GM23248 (cell line): ENCODE data around the gene FRAT2. TPM values are rescaled to one million over a fixed set of nuclear protein-coding genes. Genes with fewer than 3 reads are reported as not detected.

Source experiments
- DNase-seq: peaks from one replicate; pipeline ENCODE4 v3.0.0-alpha.2; 2015
- H2AFZ ChIP-seq: fragments of 200-600 bp; sonication (generic); 2 replicates; pipeline ENCODE4 v1.6.1; 2016; ENCODE audit warnings: antibody characterized with exemption
- H3F3A ChIP-seq: fragments of 200-600 bp; sonication (generic); 2 replicates; pipeline ENCODE4 v1.6.1; 2016; ENCODE audit warnings: mild to moderate bottlenecking, antibody characterized with exemption, mixed run types; ENCODE audit not compliant: insufficient read depth
- H3K27ac ChIP-seq: fragments of 200-600 bp; sonication (generic); 2 replicates; pipeline ENCODE4 v1.5.1; 2016; ENCODE audit warnings: mild to moderate bottlenecking
- H3K27me3 ChIP-seq: fragments of 200-600 bp; sonication (generic); replicated peaks from 2 replicates; pipeline ENCODE4 v1.6.1; 2016; ENCODE audit warnings: mild to moderate bottlenecking; ENCODE audit not compliant: insufficient read depth
- H3K36me3 ChIP-seq: fragments of 200-600 bp; sonication (generic); 2 replicates; pipeline ENCODE4 v1.6.1; 2016; ENCODE audit warnings: low read depth, mild to moderate bottlenecking
- H3K4me1 ChIP-seq: fragments of 200-600 bp; sonication (generic); 2 replicates; pipeline ENCODE4 v1.6.1; 2016; ENCODE audit warnings: mild to moderate bottlenecking; ENCODE audit not compliant: insufficient read depth
- H3K4me2 ChIP-seq: fragments of 200-600 bp; sonication (generic); one replicate; pipeline ENCODE4 v1.6.1; 2016; ENCODE audit warnings: mild to moderate bottlenecking; ENCODE audit not compliant: unreplicated experiment
- H3K4me3 ChIP-seq: fragments of 200-600 bp; sonication (generic); 2 replicates; pipeline ENCODE4 v1.5.1; 2016; ENCODE audit warnings: mild to moderate bottlenecking
- H3K79me2 ChIP-seq: fragments of 200-600 bp; sonication (generic); 2 replicates; pipeline ENCODE4 v1.6.1; 2016; ENCODE audit warnings: mild to moderate bottlenecking; ENCODE audit not compliant: insufficient read depth
- H3K9ac ChIP-seq: fragments of 200-600 bp; sonication (generic); 2 replicates; pipeline ENCODE4 v1.6.1; 2016; ENCODE audit warnings: mild to moderate bottlenecking
- H3K9me2 ChIP-seq: fragments of 200-600 bp; sonication (generic); 2 replicates; pipeline ENCODE4 v1.6.1; 2016; ENCODE audit warnings: mixed run types, mild to moderate bottlenecking, moderate library complexity; ENCODE audit not compliant: insufficient read depth
- H3K9me3 ChIP-seq: fragments of 200-600 bp; sonication (generic); one replicate; pipeline ENCODE4 v1.6.1; 2017; ENCODE audit warnings: low read depth
- H4K20me1 ChIP-seq: fragments of 200-600 bp; sonication (generic); 2 replicates; pipeline ENCODE4 v1.6.0; 2016; ENCODE audit not compliant: insufficient read depth
- EZH2 ChIP-seq: fragments of 200-600 bp; sonication (generic); IDR thresholded peaks from 2 replicates; pipeline ENCODE4 v1.6.1; 2018; ENCODE audit warnings: antibody characterized with exemption, mild to moderate bottlenecking; ENCODE audit not compliant: insufficient read depth, poor library complexity, severe bottlenecking
- EZH2phosphoT487 ChIP-seq: fragments of 200-600 bp; sonication (generic); IDR thresholded peaks from 2 replicates; pipeline ENCODE4 v1.6.1; 2018; ENCODE audit warnings: antibody characterized with exemption, moderate library complexity, mild to moderate bottlenecking, low read depth; ENCODE audit not compliant: insufficient read depth
- WGBS, 2 experiments: methylation state at CpG; one replicate each; pipeline ENCODE4 v1.1.6; 2015 to 2017; ENCODE audit warnings: low lambda C conversion rate in 2 of 2, low coverage in 1 of 2; ENCODE audit errors: missing lambda C conversion rate in 2 of 2; 5-methylcytosine and 5-hydroxymethylcytosine counted together
- in situ Hi-C: fragments of 300-500 bp; cut with MboI; formaldehyde crosslinking; loops from 2 replicates; pipeline ENCODE4 v1.15.0; 2020
- polyA plus RNA-seq: library from polyadenylated mRNA; unstranded; fragments of >200 nt; fragmentation: Nextera tagmentation; extraction: Ambion mirVana; gene quantifications from 2 replicates; pipeline ENCODE4 v1.2.1, GENCODE V29; 2016
- total RNA-seq: library from RNA; depleted of rRNA; stranded (reverse); fragments of >200 nt; shearing (Covaris generic); gene quantifications from 2 replicates; pipeline ENCODE4 v1.2.3, GENCODE V29; 2014

FRAT2 gene
- total and polyA plus RNA-seq, 2 experiments from 2014 or later: 1.6 to 10.3 TPM

DNA sequence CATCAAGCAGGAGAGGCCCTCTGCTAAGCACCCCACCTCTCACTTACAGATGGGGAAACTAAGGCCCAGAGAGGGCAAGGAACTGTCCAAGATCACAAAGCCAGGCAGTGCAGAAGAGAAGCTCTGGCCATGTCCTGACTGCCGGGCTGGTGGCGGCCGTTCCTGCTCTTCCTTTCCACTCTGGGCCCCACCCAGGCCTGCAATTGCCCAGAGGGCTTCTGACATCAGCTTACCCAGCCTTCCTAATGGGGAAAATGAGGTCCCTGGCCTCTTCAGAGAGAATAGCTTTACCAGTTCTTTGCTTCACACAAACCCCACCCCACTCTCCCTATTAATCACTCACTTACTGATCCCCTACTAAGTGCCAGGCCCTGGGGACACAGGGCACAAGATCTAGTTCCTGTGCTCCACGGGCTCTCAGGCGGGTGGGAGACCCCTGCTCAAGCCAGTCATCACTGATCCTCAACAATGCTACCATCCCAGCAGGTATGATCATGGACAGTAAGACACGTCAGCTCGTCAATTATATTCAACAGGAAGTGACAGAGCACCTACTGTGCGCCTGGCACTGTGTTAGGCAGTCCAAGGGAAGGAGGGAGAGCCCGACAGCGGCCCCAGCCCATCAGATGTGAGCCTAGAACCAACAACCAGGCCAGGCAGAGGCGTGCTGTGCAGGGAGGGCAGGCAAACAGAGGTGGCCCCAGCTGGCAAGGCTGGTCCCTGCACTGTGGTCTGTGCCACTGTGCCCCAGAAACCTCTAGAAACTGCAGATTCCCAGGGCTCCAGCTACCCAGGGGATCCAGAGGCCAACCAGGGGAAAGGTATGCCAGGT, 26.4 kb upstream of the FRAT2 start:
- Histone ChIP-seq H2AFZ (no peak overlapping the region), H3K4me2 (no peak overlapping the region), H3K9ac (no peak overlapping the region), H4K20me1 (no peaks in the 10 kb centered on the region), H3K9me3 (no peaks in the 10 kb centered on the region), H3K9me2 (no peaks in the 10 kb centered on the region), H3K36me3 (no peaks in the 10 kb centered on the region; the same call in 1 of the 2 replicates), H3K27me3 (no peaks in the 10 kb centered on the region), H3K4me3 (no peak overlapping the region), H3K27ac (no peak overlapping the region), H3K79me2 (no peaks in the 10 kb centered on the region), H3K4me1 (no peaks in the 10 kb centered on the region), H3F3A (no peaks in the 10 kb centered on the region)
- in situ Hi-C loops: no loop called here
- TF ChIP-seq EZH2 (no peak), EZH2phosphoT487 (no peak)
- DNase-seq: no peak
- WGBS, 2 experiments: 90 to 95% methylated on average over 11 of the region's 11 CpGs

DNA sequence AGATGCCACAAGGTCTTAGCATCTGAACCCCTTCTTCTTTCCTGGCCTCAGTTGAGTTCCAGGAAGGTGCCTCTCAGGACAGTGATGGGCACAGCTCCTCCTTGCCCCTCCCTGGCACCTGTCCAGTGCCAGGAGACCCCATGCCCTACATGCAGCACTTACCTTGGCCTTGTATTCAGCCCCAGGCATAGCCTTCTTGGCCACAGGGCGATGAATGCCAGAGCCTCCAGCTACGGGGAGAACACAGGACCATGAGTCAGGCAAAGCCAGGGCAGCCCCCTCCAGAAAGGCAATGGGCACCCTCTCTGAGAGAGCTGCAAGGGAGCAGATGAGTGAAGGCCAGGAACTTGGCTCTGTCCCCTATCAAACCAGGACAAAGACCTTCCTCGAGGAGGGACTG, 24.3 kb upstream of the FRAT2 start:
- Histone ChIP-seq H3K4me1 (no peaks in the 10 kb centered on the region), H3K9me2 (no peaks in the 10 kb centered on the region), H3F3A (no peaks in the 10 kb centered on the region), H3K9me3 (no peaks in the 10 kb centered on the region), H3K4me3 (no peak overlapping the region), H3K27me3 (no peaks in the 10 kb centered on the region), H3K36me3 (no peaks in the 10 kb centered on the region; the same call in 1 of the 2 replicates), H3K27ac (no peak overlapping the region), H2AFZ (no peak overlapping the region), H4K20me1 (no peaks in the 10 kb centered on the region), H3K79me2 (no peaks in the 10 kb centered on the region), H3K4me2 (no peak overlapping the region), H3K9ac (no peak overlapping the region)
- WGBS, 2 experiments: 78 to 84% methylated on average over 3 of the region's 3 CpGs
- no peak for DNase-seq
- in situ Hi-C loops: no loop called here
- TF ChIP-seq EZH2phosphoT487: no peak
- no peak for TF ChIP-seq EZH2

GRCh38 chr10:97358349-97358748, 23.8 kb upstream of the FRAT2 start:
- 92 to 95% methylated on average over 4 of the region's 4 CpGs for WGBS, 2 experiments
- Histone ChIP-seq H2AFZ (no peak overlapping the region), H3K9ac (no peak overlapping the region), H3K9me2 (no peaks in the 10 kb centered on the region), H3K27ac (no peak overlapping the region), H3K27me3 (no peaks in the 10 kb centered on the region), H3K36me3 (no peaks in the 10 kb centered on the region; the same call in 1 of the 2 replicates), H3K4me1 (no peaks in the 10 kb centered on the region), H4K20me1 (no peaks in the 10 kb centered on the region), H3K4me3 (no peak overlapping the region), H3F3A (no peaks in the 10 kb centered on the region), H3K9me3 (no peaks in the 10 kb centered on the region), H3K4me2 (no peak overlapping the region), H3K79me2 (no peaks in the 10 kb centered on the region)
- TF ChIP-seq EZH2phosphoT487: no peak
- TF ChIP-seq EZH2: no peak
- DNase-seq: no peak
- in situ Hi-C loops: no loop called here

GRCh38 chr10:97356918-97357317, 22.4 kb upstream of the FRAT2 start:
- Histone ChIP-seq H3K36me3 (no peaks in the 10 kb centered on the region; the same call in 1 of the 2 replicates), H3K4me1 (no peaks in the 10 kb centered on the region), H3K9me2 (no peaks in the 10 kb centered on the region), H3K9ac (no peak overlapping the region), H3K27me3 (no peaks in the 10 kb centered on the region), H3K4me2 (no peak overlapping the region), H3K27ac (no peak overlapping the region), H4K20me1 (no peaks in the 10 kb centered on the region), H3K4me3 (no peak overlapping the region), H3F3A (no peaks in the 10 kb centered on the region), H3K79me2 (no peaks in the 10 kb centered on the region), H3K9me3 (no peaks in the 10 kb centered on the region), H2AFZ (no peak overlapping the region)
- in situ Hi-C loops: no loop called here
- WGBS, 2 experiments: 74 to 80% methylated on average over 7 of the region's 7 CpGs
- no peak for TF ChIP-seq EZH2phosphoT487
- TF ChIP-seq EZH2: no peak
- no peak for DNase-seq
